Endothelial cell of umbilical vein (primary cell): ENCODE measurements around the gene NUDC.

ENCODE experiments used
- CTCF ChIP-seq, 2 donors: IDR thresholded peaks; 1 replicate in 1 of 2; 2 replicates in 1 of 2; pipeline ENCODE4 v1.5.1; 2011; ENCODE audit warnings: low read length in 2 of 2, mild to moderate bottlenecking in 2 of 2, moderate library complexity in 2 of 2, control low read depth in 1 of 2, inconsistent platforms in 1 of 2, low read depth in 1 of 2; ENCODE audit not compliant: insufficient read depth in 1 of 2; ENCODE audit errors: extremely low read depth in 1 of 2
- EZH2 ChIP-seq: IDR thresholded peaks from 2 replicates; pipeline ENCODE4 v1.6.1; 2012; ENCODE audit warnings: borderline replicate concordance, low read depth, mild to moderate bottlenecking, moderate library complexity, low read length, inconsistent platforms; ENCODE audit not compliant: severe bottlenecking
- JUN ChIP-seq: IDR thresholded peaks from 2 replicates; pipeline ENCODE4 v1.6.1; 2011; ENCODE audit warnings: borderline replicate concordance, low read depth; ENCODE audit not compliant: insufficient read length, insufficient read depth
- MAX ChIP-seq: IDR thresholded peaks from 2 replicates; pipeline ENCODE4 v1.6.1; 2011; ENCODE audit not compliant: insufficient read depth, insufficient read length
- POLR2A ChIP-seq: IDR thresholded peaks from 2 replicates; pipeline ENCODE4 v1.6.1; 2012; ENCODE audit warnings: low read depth, mild to moderate bottlenecking, control low read depth, low read length
- POLR2AphosphoS5 ChIP-seq: IDR thresholded peaks from 2 replicates; pipeline ENCODE4 v1.6.1; 2012; ENCODE audit warnings: low read depth, mild to moderate bottlenecking, control low read depth, low read length, moderate library complexity; ENCODE audit not compliant: insufficient read depth

GRCh38 chr1:26889551-26890466 is 31.7 kb upstream of the NUDC start, which contains the start of gene GPN2:
- no peak for TF ChIP-seq EZH2
- TF ChIP-seq CTCF (IDR thresholded peaks at IDR 0.05; ENCODE audit: extremely low read depth in 1 of 2, insufficient read depth in 1 of 2, low read depth in 1 of 2, low read length in 2 of 2): no peak
- peak; percentile 95 for TF ChIP-seq POLR2A
- TF ChIP-seq JUN: no peak
- no peak for TF ChIP-seq MAX
- TF ChIP-seq POLR2AphosphoS5: peak; percentile 97
